Stimulated activated CD8-positive, alpha-beta memory T cell treated with anti-CD3 and anti-CD28 coated beads, Interleukin-2, amount 100 ng/mL, for 48 hours (primary cell): ENCODE measurements around the gene HBS1L.

ENCODE experiments used
- DNase-seq, 2 donors: peaks; one replicate each; pipeline ENCODE4 v3.0.0-alpha.2; 2020; ENCODE audit warnings: low read depth in 2 of 2

HBS1L gene

DNA sequence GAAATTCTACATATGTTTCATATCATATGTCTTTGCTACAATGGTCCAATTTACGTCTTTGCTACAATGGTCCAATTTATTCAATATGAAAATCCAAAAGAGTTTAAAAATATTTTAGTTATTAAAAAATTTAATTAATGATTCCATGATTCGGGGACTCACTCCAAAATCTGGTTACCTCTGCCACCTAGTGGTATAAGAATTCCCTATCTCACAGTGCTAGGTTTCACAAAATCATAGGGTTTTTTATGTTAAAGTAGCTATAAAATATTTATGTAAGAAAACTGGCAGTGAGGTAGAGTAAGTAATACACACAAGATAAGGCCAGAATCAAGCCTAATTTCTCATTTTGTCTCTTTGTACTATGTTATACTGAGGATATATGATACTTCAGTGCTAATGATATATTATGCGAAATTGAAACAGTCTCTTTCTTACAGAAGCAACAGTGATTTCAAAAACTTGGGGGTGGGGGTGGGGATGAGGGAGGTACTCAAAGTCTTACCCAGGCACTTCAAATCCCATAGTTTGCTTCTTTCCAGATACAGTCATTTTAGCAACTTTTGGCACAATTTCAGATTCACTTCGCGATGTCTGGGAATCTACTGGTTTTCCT is 52.3 kb downstream of the HBS1L start:
- DNase-seq: no peak

DNA sequence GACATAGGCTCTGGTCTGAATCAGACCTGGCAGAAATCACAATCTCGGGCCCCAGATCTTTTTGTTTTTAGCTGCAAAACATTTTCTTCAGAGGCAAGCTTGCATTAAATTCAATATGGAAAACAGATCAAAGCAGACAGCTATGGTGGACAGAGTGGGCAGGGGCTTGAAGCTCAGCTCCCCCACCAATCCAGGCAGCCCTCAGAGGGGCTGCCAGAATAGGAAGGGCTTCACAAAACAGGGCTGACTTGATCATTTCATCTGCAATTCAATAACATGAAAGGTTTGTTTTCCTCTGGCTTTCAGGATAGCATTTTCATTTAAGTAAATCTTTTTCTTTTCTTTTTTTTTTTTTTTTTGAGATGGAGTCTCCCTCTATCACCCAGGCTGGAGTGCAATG is 55.5 kb downstream of the HBS1L start:
- DNase-seq: no peak

DNA sequence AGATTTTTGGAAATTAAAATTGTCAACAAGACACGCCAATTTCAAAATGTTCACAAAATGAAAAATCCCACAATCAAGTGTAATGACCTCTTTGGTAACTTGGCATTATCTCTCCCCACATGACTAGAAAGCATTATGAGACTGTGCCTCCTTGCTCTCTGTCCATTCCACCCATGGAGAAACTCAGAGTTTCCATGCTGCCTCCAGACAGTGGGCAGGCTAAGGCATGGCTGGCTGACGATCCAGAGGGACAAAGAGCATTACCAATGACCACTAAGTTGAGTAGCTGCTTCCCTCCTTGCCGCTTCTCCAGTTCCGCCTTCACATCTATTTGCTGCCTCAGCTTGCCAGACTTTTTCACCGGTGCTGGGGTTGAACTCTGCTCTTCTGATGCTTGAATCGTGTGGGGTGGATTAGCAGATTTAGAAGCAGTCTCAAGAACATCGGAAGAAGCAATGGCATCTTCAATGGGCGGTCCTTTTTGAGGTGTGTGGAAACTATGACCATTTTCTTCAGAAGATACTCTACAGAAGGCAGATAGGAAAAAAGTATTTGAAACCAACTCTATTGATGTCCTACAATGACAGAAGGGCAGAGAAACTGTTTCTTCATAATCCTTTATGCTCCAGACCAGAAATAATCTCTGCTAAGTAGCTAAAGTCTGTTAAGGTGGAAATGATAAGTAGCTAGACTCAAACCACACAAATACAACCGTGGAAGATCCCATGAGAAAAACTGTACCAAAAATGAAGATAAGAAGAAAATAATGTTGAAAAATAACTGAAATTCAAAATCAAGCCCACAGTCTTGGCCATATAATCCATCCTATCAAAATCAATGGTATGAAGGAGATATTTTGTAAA is 57.3 kb downstream of the HBS1L start:
- no peak for DNase-seq

DNA sequence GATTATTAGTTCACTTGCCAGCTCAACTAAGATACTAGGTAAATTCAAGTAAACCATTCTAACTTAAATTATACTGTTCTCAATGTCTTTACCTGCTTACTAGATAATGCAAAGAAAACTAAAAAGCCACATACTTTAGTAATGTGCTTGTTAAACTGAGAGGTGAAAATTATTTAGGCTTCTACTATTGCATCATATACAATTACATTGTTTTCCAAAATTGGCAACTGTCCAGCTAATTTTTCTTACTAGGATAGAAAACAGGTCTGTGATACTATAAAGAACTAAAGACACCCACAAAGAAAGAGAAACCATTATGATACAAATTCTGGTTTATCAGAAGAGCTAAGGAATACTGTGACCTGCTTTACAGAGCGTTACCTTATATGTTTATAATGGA is 59.1 kb downstream of the HBS1L start:
- DNase-seq: no peak

DNA sequence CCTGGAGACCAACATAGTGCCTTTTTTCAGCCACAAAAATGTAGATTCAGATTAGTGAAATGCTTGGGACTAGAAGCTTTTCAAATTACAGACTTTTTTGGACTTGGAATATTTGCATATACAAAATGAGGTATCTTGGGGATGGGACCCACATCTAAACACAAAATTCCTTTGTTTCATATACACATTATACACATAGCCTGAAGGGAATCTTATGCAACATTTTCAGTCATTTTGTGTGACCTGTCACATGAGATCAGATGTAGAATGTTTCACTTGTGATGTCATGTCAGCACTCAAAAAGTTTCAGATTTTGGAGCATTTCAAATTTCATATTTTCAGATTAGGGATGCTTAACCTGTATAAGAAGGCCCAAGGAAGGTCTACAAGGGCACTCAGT is 60.2 kb downstream of the HBS1L start:
- no peak for DNase-seq

DNA sequence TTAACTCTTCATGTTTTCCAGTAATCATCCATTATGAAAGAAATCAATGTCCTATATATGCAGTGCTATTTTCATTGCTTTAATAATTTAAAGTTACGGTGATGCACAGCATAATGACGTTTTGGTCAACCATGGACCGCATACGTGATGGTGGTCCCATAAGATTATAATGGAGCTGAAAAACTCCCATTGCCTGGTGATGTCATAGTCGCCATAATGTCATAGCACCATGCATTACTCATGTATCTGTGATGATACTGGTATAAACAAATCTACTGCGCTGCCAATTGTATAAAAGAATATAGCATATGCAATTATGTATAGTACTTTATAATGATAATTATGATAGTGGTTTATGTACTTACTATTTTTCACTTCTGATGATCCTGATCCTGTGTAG is 62.5 kb downstream of the HBS1L start:
- DNase-seq: no peak

DNA sequence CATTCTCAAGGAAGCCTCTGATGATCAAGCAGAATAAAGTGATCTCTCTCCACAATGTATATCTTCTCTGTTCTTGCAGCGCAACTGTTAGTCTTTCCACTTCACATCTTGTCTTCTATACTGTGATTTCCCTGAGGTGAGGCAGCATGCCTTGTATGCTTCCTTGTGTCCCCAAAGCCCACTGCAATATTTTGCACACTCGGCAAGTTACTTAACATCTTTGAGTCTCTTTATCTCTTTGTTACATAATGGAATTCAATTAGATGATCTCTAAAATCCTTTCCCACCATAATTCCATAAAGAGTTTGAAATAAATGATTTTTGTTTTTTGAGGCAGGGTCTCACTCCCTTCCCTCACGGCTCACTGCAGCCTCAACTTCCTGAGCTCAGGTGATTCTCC is 64.4 kb downstream of the HBS1L start:
- DNase-seq: no peak

DNA sequence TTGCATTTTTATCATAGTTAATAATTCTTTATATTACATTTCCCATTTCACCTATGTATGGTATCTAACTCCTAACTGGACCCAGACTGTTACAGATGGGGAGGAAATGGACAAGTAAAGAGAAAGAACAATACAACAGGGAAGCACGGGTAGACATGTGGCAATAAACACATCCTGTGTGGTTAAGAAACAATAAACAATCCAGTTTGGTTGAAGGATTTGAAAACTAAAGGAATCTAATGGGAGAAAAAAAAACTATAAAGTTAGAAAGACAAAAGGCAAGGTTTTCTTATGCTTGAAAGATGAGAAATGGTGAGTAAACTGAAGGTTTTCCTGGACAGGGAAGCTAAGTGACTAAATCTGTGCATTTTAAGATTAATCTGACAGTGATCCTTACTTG is 69.8 kb downstream of the HBS1L start:
- DNase-seq: no peak

DNA sequence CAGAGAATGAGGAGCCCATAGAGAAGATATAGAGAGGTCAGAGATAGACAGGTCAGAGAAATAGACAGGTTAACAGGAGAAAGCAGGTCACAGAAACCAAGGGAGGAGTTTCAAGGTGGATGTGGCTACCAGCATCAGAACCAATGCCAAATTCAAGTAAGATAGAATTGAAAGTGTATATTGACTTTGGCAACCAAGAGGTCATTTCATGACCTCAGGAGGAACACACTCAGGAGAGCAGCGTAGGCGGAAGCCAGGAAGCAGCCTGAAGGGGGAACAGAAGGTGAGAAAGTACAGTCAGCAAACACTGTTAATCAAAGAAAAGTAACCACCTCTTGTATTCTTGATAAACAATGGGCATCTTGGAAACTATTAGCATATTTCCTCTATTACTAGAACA is 70.8 kb downstream of the HBS1L start:
- DNase-seq: no peak

DNA sequence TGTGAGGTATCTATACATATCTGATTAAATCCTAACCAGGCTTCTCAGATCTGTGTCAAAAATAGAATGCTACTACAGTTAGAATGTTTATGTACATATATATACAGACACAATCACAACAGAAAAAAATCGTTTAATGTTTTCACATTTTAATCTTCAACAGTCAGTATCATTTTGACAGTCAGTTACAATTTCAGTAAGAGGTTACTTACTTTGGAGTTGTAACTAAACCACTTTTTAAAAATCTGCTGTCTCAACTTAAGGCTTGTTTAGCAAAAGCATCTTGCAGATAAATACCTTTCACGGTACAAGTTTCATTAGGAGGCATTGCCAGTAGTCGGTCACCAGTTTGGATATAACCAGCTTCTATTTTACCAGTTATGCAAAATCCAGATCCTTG is 72.5 kb downstream of the HBS1L start:
- no peak for DNase-seq

DNA sequence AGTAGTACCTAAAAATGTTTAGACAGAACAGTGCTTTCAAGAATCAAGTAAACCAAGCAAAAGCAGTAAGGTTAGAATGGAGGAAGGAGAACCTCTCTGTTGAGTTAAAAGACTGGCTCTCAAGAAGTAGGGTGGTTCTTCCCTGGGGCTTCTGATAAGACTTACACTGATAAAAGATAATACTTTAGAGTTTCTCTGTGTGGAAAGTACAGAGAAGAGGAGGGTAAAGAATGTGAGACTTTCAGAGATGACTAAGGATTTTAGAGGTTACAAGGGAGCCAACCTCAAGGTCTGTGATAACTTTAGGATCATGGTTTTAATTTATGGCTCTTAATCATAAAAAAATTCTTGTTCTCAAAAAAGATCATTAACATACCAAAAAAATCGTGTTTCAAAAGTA is 73.8 kb downstream of the HBS1L start:
- DNase-seq: no peak

DNA sequence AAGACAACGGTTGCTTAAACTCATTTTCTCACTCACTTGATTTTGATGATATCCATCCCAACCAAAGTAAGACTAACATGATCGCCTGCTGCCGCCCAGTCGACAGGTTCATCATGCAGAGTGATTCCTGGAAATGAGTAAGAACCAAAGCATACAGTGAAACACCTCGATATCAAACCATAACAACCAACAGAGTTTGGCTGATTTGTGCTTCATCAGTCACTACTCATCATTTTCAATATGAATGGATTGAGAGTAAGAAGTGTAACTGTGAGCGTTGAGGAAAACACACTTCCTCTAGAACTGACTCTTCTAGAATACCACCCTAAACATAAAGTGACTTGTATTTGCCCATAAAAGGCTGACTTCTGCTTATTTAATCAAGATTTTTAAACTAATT is 75.5 kb downstream of the HBS1L start:
- DNase-seq: peak; percentile 21 to 41

DNA sequence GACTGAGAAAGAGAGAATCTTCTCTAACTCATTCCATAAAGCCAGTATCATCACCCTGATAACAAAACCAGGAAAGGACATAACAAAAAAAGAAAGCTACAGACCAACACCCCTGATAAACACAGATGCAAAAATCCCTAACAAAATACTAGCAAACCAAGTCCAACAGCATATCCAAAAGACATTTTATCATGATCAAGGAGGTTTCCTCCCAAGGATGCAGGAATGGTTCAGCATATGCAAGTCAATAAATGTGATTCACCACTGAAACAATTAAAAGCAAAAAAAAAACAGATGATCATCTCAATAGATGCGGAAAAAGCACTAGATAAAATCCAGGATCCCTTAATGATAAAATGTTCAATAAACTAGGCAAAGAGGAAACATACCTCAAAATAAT is 80.3 kb downstream of the HBS1L start:
- DNase-seq: no peak

DNA sequence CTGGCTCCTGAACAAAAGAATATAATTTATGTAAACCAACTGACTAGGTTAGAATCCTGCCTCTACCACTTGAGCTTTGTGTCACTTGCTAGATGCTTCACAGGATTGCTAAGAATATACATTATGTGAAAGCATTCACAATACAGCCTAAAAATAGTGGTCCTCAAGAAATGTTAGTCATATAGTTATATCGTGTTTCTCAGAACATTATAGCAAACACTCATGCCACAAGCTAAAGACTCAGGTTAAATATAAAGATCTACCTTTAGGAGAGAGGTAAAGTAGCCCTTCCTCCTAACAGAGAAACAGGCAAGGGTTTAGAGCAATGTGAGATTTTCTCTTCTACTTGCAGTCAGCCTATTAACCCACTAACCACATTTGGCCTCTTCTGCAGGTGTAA is 86.9 kb downstream of the HBS1L start:
- DNase-seq: no peak

DNA sequence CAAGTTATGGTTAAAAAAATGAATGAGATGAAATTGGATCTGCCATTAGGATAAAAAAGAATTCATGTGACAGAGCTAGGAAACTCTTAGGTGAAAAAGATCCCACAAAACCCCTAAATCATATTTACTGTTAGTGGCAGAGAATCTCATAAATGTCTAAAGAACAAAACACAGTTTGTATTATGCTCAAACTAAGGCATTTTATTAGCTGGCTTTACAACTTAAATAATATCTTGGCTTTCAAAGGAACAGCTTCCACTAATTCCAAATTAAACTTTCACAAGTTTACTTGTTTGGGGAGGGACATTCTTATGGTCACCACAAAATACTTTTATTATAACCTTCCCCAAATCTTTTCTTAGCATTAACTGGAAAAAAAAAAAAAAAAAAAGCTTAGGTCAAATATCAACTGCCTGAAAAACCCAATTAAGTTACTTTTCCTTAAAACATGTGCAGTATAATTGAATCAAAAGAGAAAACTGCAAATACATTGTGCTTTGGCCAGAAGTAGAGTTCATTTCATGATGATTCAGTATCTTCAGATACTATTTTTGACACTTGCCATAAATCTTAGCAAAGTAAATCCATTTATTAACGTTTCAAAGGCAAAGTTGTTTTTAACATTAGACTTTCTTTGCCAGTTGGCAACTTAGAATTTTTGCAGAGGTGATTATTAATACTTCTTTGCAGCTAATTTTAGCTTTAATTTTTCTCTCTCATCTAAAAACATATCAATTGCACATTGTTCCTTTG is 90.0 kb downstream of the HBS1L start:
- DNase-seq: no peak

DNA sequence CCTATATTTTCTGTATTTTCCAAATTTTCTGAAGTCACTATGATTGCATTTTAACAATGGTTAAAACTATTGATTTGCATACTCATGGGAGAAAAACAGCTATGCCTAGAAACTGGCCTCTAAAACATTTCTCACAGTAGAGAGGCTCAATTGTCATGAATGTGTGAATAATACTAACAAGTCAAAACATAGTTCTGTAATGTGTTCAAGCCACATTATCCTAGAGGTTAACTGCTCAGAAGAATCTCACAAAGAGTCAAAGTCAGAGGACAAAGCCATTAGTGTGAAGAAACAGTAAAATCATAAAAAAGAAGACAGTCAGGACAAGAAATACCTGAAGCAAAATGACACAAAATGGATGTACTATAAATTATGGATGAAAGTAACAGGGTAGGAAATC is 92.2 kb downstream of the HBS1L start:
- no peak for DNase-seq

DNA sequence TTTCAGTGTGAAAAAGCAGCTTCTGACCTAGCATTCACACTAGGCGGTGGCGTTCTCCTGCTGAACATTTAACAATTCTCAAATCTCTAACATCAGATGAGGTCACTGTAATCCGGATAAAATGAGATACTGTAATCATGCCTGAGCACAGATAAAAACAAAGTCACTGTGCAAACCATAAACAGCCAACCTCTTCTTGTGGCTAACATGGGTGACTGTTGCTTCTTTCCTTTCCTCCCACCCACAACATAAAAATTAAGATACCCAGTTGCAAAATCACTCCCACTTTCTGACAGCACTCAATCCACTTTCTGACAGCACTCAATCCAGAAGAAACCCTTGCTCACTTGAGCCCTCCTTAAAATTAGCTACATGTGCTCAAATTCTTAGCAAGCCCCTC is 93.3 kb downstream of the HBS1L start:
- no peak for DNase-seq

DNA sequence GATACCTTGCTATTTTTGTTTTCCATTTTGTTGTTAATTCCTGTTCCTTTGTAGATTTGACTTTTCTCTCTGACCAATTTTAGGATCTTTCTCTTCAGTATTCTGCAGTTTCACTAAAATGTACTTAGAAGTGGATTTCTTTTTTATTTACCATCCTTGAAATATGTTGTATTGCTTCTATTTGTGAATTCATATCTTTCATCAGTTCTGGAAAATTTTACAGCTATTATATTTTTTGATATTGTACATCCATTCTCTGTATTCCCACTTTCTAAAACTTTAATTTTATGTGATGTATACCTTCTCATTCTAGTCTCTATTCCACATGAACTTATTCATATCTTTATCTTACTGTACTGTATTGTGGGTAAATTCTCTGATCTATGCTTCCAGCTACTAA is 95.0 kb downstream of the HBS1L start:
- DNase-seq: no peak

DNA sequence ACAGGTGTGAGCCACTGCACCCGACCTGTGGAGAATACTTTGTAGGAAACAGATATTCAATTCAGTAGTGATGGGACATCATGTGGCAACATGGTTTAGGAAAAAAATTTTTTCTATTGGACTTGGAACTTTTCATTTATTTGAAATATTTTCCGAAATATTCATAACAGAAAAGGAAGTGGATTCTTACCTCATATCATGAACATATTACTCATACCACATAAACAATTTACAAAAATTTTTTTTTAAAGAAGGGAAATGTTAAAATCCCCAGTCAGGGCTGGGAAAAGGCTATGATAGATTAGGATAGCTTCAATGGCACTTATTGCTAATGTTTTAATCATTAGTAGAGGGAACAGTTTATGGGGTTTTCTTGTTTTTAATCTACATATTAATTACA is 97.9 kb downstream of the HBS1L start:
- DNase-seq: no peak

DNA sequence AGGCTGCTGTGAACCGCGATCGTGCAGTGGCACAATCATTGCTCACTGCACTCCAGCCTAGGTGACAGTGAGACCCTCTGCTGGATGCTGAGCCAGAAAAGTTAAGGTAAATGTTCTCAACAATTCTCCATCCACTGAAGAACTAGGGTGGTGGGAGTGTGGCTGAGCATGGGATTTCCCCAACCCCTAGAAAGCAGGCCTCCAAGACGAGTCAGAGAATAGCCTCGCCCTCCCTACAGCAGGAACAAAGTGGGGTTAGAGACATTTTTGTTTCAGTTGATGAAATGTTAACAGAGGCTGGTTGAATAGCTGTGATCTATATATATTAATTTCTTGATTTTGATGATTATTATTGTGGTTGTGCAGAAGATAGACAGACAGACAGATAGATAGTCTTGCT is 98.6 kb downstream of the HBS1L start:
- no peak for DNase-seq

DNA sequence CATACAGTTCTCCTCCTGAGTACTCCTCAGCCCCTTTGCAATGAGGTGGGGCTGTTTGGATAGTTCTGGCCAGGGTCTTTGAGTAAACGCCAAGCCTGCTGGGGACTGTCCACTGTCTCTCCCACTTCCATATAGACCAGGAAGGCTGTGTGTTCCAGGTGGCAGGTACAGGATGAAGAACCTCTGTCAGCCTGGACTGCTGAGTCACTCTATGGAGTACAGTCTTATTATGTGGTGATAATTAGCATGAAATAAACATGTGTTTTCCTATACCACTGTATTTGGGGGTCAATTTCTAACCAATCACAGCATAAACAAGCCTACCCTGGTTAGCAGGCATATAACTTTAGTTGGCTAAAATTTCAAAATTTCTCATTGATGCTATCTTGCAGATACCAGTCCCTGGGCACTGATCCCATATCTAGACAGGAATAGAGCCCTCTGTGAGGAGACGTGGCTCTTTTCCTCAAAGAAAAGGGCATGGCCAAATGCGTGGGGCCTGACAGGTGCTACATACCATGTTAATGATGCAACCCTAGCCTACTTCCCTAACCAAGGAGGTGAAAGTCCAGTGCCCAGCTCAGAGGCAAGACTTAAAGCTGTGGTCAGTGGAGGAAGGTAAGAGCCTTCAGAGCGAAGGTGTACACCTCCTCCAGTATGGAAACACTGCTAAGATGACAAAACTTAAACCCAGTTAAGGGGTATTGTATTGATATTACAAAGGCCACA is 100.2 kb downstream of the HBS1L start:
- no peak for DNase-seq
